ENCODE results near the gene APP.

- TF ChIP-seq CTCF (conservative IDR thresholded peaks at IDR 0.05; ENCODE audit: low read depth, low read length): no peak
- TF ChIP-seq EZH2 (IDR thresholded peaks at IDR 0.05; ENCODE audit: borderline replicate concordance, low read depth, low read length, poor library complexity, severe bottlenecking): no peak
Observed at GRCh38 chr21:25938658-25939395, 231.7 kb downstream of the APP start.

All from A673 (cell line).